Measurements from ENCODE around the gene EPS8L2. TPM values are rescaled to one million over a fixed set of nuclear protein-coding genes. Genes with fewer than 3 reads are reported as not detected.
A peak's percentile ranks its signal among the peaks of the same experiment; 100 is the strongest.

The EPS8L2 gene
- total and polyA plus RNA-seq, 9 of the 15 experiments (the other 6 are each of a cell fraction or from before 2014, with no cell fraction given) = 0.75 to 17.0 (median 3.7) TPM

DNA sequence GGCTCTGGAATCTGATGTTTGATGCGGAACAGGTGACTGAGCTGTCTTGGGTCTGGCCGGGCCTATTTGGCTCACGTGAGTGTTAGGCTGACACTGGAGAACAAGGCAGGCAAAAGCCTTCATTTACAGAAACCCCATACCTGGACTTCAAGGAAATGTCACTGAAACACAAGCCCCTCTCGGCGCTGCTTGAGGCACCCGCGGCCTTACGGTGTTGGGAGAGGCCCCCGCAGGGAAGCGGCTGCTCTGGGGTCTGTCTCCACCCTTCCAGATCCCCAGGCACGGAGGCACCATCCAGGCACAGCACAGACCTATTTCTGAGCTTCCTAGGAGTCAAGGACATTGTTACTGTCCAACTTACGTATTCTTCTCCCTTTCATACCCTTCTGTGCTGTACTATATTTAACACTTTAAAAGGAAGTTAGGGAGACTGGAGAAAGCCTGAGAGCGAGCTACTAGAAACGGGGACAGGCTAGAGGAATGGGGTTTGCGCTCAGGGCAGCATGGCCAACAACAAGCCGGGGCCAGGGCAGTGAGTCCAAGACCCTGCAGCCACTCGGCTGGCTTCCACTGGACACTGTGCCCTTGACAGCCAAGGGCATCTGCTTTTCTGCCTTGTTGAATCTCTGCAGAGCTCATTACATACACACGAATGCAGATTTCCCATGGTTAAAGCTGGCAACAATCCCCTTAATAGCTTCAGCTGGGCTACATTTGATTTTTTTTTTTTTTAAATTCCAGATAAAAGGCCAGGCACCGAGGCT is 45.2 kb upstream of the EPS8L2 start:
- in situ Hi-C loops (cut with MboI) = no loop called here
- no peak overlapping the region for H3K27ac ChIP-seq (ENCODE audit: extremely low read depth, low read depth, low read length)
- FAIRE-seq = no peak
- H3K79me2 ChIP-seq (ENCODE audit: control insufficient read depth, insufficient read depth, low read length) = peaks cover 20% of the 10 kb centered on the region
- H3K9me3 ChIP-seq (replicated peaks; ENCODE audit: control insufficient read depth, insufficient read depth, low read depth, low read length) = peaks cover 3% of the 10 kb centered on the region; the same call in 1 of the 2 replicates
- H4K20me1 ChIP-seq (replicated peaks; ENCODE audit: control insufficient read depth, insufficient read depth, low read length) = no peaks in the 10 kb centered on the region
- no peak overlapping the region for H2AFZ ChIP-seq (ENCODE audit: low read depth, low read length)
- no peaks in the 10 kb centered on the region for H3K9me1 ChIP-seq (ENCODE audit: control insufficient read depth, insufficient read depth, low read length)
- no peak overlapping the region for H3K4me3 ChIP-seq
- BruUV-seq (replicated peaks) = no TSS peak
- POLR2A ChIA-PET = interaction anchor here (0.6 to 1.2 kb wide), 4 partner anchors 13 to 128 kb away, joined by 3 read pairs; partner anchors contain the start of genes DEAF1 and TMEM80
- H3K4me2 ChIP-seq (ENCODE audit: insufficient read depth, low read length) = no peak overlapping the region
- H3K27me3 ChIP-seq (ENCODE audit: control insufficient read depth in 2 of 2, insufficient read depth in 2 of 2, low read length in 2 of 2) = no peaks in the 10 kb centered on the region
- H3K4me1 ChIP-seq (replicated peaks in 1 of 2; ENCODE audit: control insufficient read depth in 2 of 2, insufficient read depth in 2 of 2, low read length in 2 of 2) = peaks cover 8 to 28% of the 10 kb centered on the region in 2 experiments; a peak in 4 of 5 replicates
- no peak for ATAC-seq
- CTCF ChIA-PET (ENCODE audit: low intra/inter-chr PET ratio) = interaction anchor here (0.6 kb wide), 1 partner anchor 39 kb away, joined by 3 read pairs; no protein-coding TSS in a partner anchor
- 90% methylated on average over 19 of the region's 19 CpGs for WGBS (ENCODE audit: insufficient coverage, low coverage, missing lambda C conversion rate)
- no peak for DNase-seq (ENCODE audit: extremely low read depth in 1 of 4, low spot score in 3 of 4)
- TF ChIP-seq NR3C1 (CRISPR knock-in tag; IDR thresholded peaks at IDR 0.05) = no peak
- TF ChIP-seq BHLHE40 (IDR thresholded peaks at IDR 0.05; ENCODE audit: low read length) = no peak
- no peak for TF ChIP-seq MLX (CRISPR knock-in tag; conservative IDR thresholded peaks at IDR 0.05)
- TF ChIP-seq ZNF584 (CRISPR knock-in tag; IDR thresholded peaks at IDR 0.05; ENCODE audit: low read depth) = no peak
- no peak for TF ChIP-seq ZNF354B (CRISPR knock-in tag; IDR thresholded peaks at IDR 0.05)
- TF ChIP-seq GATA2 (CRISPR knock-in tag; IDR thresholded peaks at IDR 0.05) = no peak
- TF ChIP-seq KLF16 (IDR thresholded peaks at IDR 0.05) = no peak
- no peak for TF ChIP-seq E2F1 (CRISPR knock-in tag; IDR thresholded peaks at IDR 0.05)
- no peak for TF ChIP-seq FUS (optimal IDR thresholded peaks at IDR 0.05; ENCODE audit: low read depth, low read length)
- TF ChIP-seq CHD2 (IDR thresholded peaks at IDR 0.05; ENCODE audit: low read depth, low read length) = no peak
- TF ChIP-seq GATAD2B (IDR thresholded peaks at IDR 0.05; ENCODE audit: borderline replicate concordance) = no peak
- TF ChIP-seq SMARCE1 (IDR thresholded peaks at IDR 0.05) = no peak
- H3K36me3 ChIP-seq (ENCODE audit: control insufficient read depth, insufficient read depth, low read length) = peaks cover 88% of the 10 kb centered on the region; the same call in 2 of the 3 replicates
- intact Hi-C loops (cut with micrococcal nuclease) = no loop called here
- peak overlapping the region in 1 of 2 experiments; percentile 41; a peak in 1 of 4 replicates for H3K9ac ChIP-seq (ENCODE audit: insufficient read depth in 1 of 2, low read depth in 2 of 2, low read length in 2 of 2)
